HepG2 (cell line): ENCODE measurements around the gene EFS. TPM values are rescaled to one million over a fixed set of nuclear protein-coding genes. Genes with fewer than 3 reads are reported as not detected.

Experiments
- ATAC-seq: fragments of 200-7000 bp; cut with Tn5 transposase; 3 replicates; pipeline ENCODE4 v1.9.1; 2020; ENCODE audit warnings: mild to moderate bottlenecking, moderate library complexity
- BruUV-seq: library from RNA; stranded (reverse); fragments of 400-500 nt; replicated peaks from 2 replicates; lab custom pipeline; 2021; lab: Mats Ljungman, UMichigan
- CTCF ChIA-PET: fragments of 300-600 bp; formaldehyde crosslinking; extraction: SDS; loops from one replicate; lab custom pipeline; 2021; ENCODE audit warnings: low total read pairs, inconsistent platforms, low intra/inter-chr PET ratio; lab: Yijun Ruan, JAX
- POLR2A ChIA-PET: fragments of 350-600 bp; sonication (Branson Sonifier 250); formaldehyde crosslinking; loops from one replicate; lab custom pipeline; 2020; ENCODE audit warnings: antibody characterized with exemption, inconsistent platforms; lab: Yijun Ruan, JAX
- DNase-seq: peaks from one replicate; pipeline ENCODE4 v3.0.0-alpha.2; 2015; ENCODE audit warnings: low spot score
- FAIRE-seq: peaks from 3 replicates; lab custom pipeline; 2011; peaks lifted over from hg19 to GRCh38; lab: Jason Lieb, UNC
- H2AFZ ChIP-seq: one replicate; pipeline ENCODE4 v1.6.1; 2011; ENCODE audit warnings: low read length, inconsistent platforms
- H3K27ac ChIP-seq: fragments of 300-600 bp; 3 replicates; pipeline ENCODE4 v1.8.0; 2011; ENCODE audit warnings: mixed run types, mild to moderate bottlenecking, mixed read lengths, low read length, inconsistent platforms; ENCODE audit not compliant: insufficient read depth; ENCODE audit errors: extremely low read length
- H3K27me3 ChIP-seq, 2 experiments: fragments of 200-600 bp in 1 of 2; 2 replicates in 1 of 2; 3 replicates in 1 of 2; pipeline versions ENCODE4 v1.6.0 to v1.8.0; 2011; ENCODE audit warnings: low read length in 2 of 2, mild to moderate bottlenecking in 2 of 2, moderate library complexity in 2 of 2, inconsistent platforms in 1 of 2; ENCODE audit not compliant: insufficient read depth in 2 of 2, control insufficient read depth in 1 of 2
- H3K36me3 ChIP-seq, 2 experiments: fragments of 200-600 bp in 1 of 2; replicated peaks in 1 of 2; 2 replicates in 1 of 2; 3 replicates in 1 of 2; pipeline versions ENCODE4 v1.5.1 to v1.8.0; 2011; ENCODE audit warnings: low read length in 2 of 2, inconsistent platforms in 1 of 2; ENCODE audit not compliant: insufficient read depth in 2 of 2, control insufficient read depth in 1 of 2
- H3K4me1 ChIP-seq: 2 replicates; pipeline ENCODE4 v1.5.1; 2012; ENCODE audit warnings: low read length, inconsistent platforms; ENCODE audit not compliant: insufficient read depth
- H3K4me2 ChIP-seq: 2 replicates; pipeline ENCODE4 v1.6.0; 2011; ENCODE audit warnings: low read depth, low read length, inconsistent platforms
- H3K4me3 ChIP-seq, 3 experiments: fragments of 200-600 bp in 1 of 3; sonication (generic), shearing (Covaris generic) in 1 of 3; replicated peaks in 1 of 3; 2 replicates each; pipeline ENCODE4 v1.5.1; 2011 to 2016; ENCODE audit warnings: low read length in 3 of 3, inconsistent platforms in 2 of 3, low read depth in 2 of 3, mild to moderate bottlenecking in 2 of 3, control low read depth in 1 of 3, mixed read lengths in 1 of 3; ENCODE audit not compliant: insufficient read depth in 1 of 3
- H3K79me2 ChIP-seq: one replicate; pipeline ENCODE4 v1.6.1; 2011; ENCODE audit warnings: low read length, inconsistent platforms; ENCODE audit not compliant: insufficient read depth
- H3K9ac ChIP-seq: 2 replicates; pipeline ENCODE4 v1.6.0; 2011; ENCODE audit warnings: mild to moderate bottlenecking, low read depth, low read length, inconsistent platforms; ENCODE audit not compliant: insufficient read depth
- H3K9me3 ChIP-seq: 2 replicates; pipeline ENCODE4 v1.5.1; 2012; ENCODE audit warnings: mild to moderate bottlenecking, low read length
- H4K20me1 ChIP-seq: 2 replicates; pipeline ENCODE4 v1.6.0; 2011; ENCODE audit warnings: inconsistent platforms, mild to moderate bottlenecking, low read length, moderate library complexity; ENCODE audit not compliant: insufficient read depth
- ARID5B ChIP-seq: IDR thresholded peaks from 2 replicates; pipeline ENCODE4 v1.4.0; 2020; ENCODE audit warnings: mild to moderate bottlenecking, missing genetic modification reagents
- DZIP1 ChIP-seq: sonication (generic); formaldehyde crosslinking; IDR thresholded peaks from 2 replicates; pipeline ENCODE4 v1.5.0; 2020; ENCODE audit warnings: mild to moderate bottlenecking, missing genetic modification reagents
- FOXC1 ChIP-seq: sonication (generic); formaldehyde crosslinking; IDR thresholded peaks from 2 replicates; pipeline ENCODE4 v1.8.0; 2022; ENCODE audit warnings: mild to moderate bottlenecking, missing genetic modification reagents, borderline replicate concordance
- MXI1 ChIP-seq: IDR thresholded peaks from 3 replicates; pipeline ENCODE4 v1.6.1; 2012; ENCODE audit warnings: low read depth, low read length, inconsistent platforms, borderline replicate concordance
- POGZ ChIP-seq: sonication (generic); formaldehyde crosslinking; IDR thresholded peaks from 2 replicates; pipeline ENCODE4 v1.4.0; 2020; ENCODE audit warnings: mild to moderate bottlenecking, missing genetic modification reagents
- SIX4 ChIP-seq: sonication (generic); formaldehyde crosslinking; IDR thresholded peaks from 2 replicates; pipeline ENCODE4 v1.4.0; 2020; ENCODE audit warnings: missing genetic modification reagents
- SP1 ChIP-seq, 2 experiments: fragments of 450-650 bp in 1 of 2; sonication (generic) in 1 of 2; formaldehyde crosslinking in 1 of 2; IDR thresholded peaks; 2 replicates each; pipeline versions ENCODE4 v1.4.0 to v1.6.1; 2016 to 2020; ENCODE audit warnings: missing genetic modification reagents in 1 of 2
- THRA ChIP-seq: sonication (generic); formaldehyde crosslinking; IDR thresholded peaks from 2 replicates; pipeline ENCODE4 v1.4.0; 2020; ENCODE audit warnings: missing genetic modification reagents, borderline replicate concordance
- ZNF496 ChIP-seq: sonication (generic); formaldehyde crosslinking; IDR thresholded peaks from 2 replicates; pipeline ENCODE4 v1.8.1; 2023; ENCODE audit warnings: mild to moderate bottlenecking, moderate library complexity, missing genetic modification reagents; ENCODE audit not compliant: insufficient replicate concordance
- ZNF564 ChIP-seq: sonication (generic); formaldehyde crosslinking; IDR thresholded peaks from 2 replicates; pipeline ENCODE4 v1.8.1; 2023; ENCODE audit warnings: mild to moderate bottlenecking, missing genetic modification reagents
- ZNF615 ChIP-seq: sonication (generic); formaldehyde crosslinking; IDR thresholded peaks from 2 replicates; pipeline ENCODE4 v1.5.0; 2020; ENCODE audit warnings: mild to moderate bottlenecking, missing genetic modification reagents, borderline replicate concordance
- ZNF703 ChIP-seq: sonication (generic); formaldehyde crosslinking; IDR thresholded peaks from 2 replicates; pipeline ENCODE4 v1.5.1; 2020; ENCODE audit warnings: missing genetic modification reagents, mild to moderate bottlenecking, moderate library complexity, borderline replicate concordance
- ZNF768 ChIP-seq: sonication (generic); formaldehyde crosslinking; IDR thresholded peaks from 2 replicates; pipeline ENCODE4 v1.4.0; 2020; ENCODE audit warnings: missing genetic modification reagents
- ZNF891 ChIP-seq: sonication (generic); formaldehyde crosslinking; IDR thresholded peaks from 2 replicates; pipeline ENCODE4 v1.5.0; 2020; ENCODE audit warnings: mild to moderate bottlenecking, missing genetic modification reagents
- WGBS: methylation state at CpG from one replicate; pipeline ENCODE4 v1.1.6; 2017; ENCODE audit warnings: low lambda C conversion rate; 5-methylcytosine and 5-hydroxymethylcytosine counted together
- in situ Hi-C: cut with HindIII; loops from 2 replicates; pipeline ENCODE4 v1.10.0; 2017; ENCODE audit warnings: low pct_unique_long_range_greater_than_20kb; ENCODE audit not compliant: extremely low pct_ligation_motif_present
- intact Hi-C: fragments of 100-400 bp; cut with micrococcal nuclease; formaldehyde crosslinking; loops from one replicate; pipeline ENCODE4 v1.10.0; 2022; ENCODE audit not compliant: unreplicated experiment
- polyA plus RNA-seq, 8 experiments: library from polyadenylated mRNA; depleted of rRNA in 3 of 8; stranded (reverse) in 7 of 8; unstranded in 1 of 8; fragments of >200 nt; fragmentation: Illumina TruSeq in 4 of 8; extraction: Trizol in 4 of 8; gene quantifications; 2 replicates each; pipeline versions ENCODE4 v1.2.1 to v1.2.3, GENCODE V29; 2011 to 2016; ENCODE audit warnings: low read depth in 4 of 8, missing spikeins in 1 of 8, mixed read lengths in 1 of 8; ENCODE audit not compliant: insufficient read depth in 1 of 8
- total RNA-seq, 5 experiments: library from RNA; depleted of rRNA; stranded (reverse); fragments of >200 nt; fragmentation: Illumina TruSeq; extraction: Trizol; gene quantifications; 2 replicates each; pipeline ENCODE4 v1.2.3, GENCODE V29; 2016; ENCODE audit warnings: low read depth in 1 of 5

EFS gene
- total and polyA plus RNA-seq, 2 of the 13 experiments (the other 11 are each of a cell fraction or from before 2014, with no cell fraction given) = not detected

GRCh38 chr14:23319746-23320583 lies 45.0 kb downstream of the EFS start:
- Histone ChIP-seq H3K4me2 (peak overlapping the region; percentile 93), H3K27me3 (peaks cover 0 to 6% of the 10 kb centered on the region in 2 experiments; a peak in 2 of 5 replicates), H3K79me2 (peaks cover 23% of the 10 kb centered on the region), H3K36me3 (peaks cover 17 to 32% of the 10 kb centered on the region in 2 experiments), H3K9me3 (no peaks in the 10 kb centered on the region), H3K4me1 (peaks cover 36% of the 10 kb centered on the region), H3K4me3 (peak overlapping the region; percentile 22 to 70 (median 46)), H3K9ac (peak overlapping the region; percentile 76), H2AFZ (no peak overlapping the region), H3K27ac (peak overlapping the region; percentile 89), H4K20me1 (peaks cover 10% of the 10 kb centered on the region; the same call in 1 of the 2 replicates)
- TSS peak; percentile 93 for BruUV-seq
- in situ Hi-C loops (loop anchor here (5.0 to 25.0 kb wide), 2 partner anchors 237 to 817 kb away; partner anchors contain the start of genes EMC9, FITM1, PSME1 and PSME2), intact Hi-C loops (no loop called here)
- ChIA-PET CTCF (no interaction called here), POLR2A (interaction anchor here (0.8 to 13.2 kb wide), 36 partner anchors 10 to 988 kb away, joined by 3 to 1053 read pairs (median 13); partner anchors contain the start of genes ACIN1, AJUBA, AP1G2 and BCL2L2)
- ATAC-seq (no peak), FAIRE-seq (no peak), DNase-seq (no peak)
- WGBS = 98% methylated on average over 17 of the region's 17 CpGs
- TF ChIP-seq ZNF891 (0 out of 2 replicates have a peak, but pooled peaks have one; percentile 66), MXI1 (no peak), SIX4 (CRISPR knock-in tag) (no peak), ZNF564 (CRISPR knock-in tag) (0 out of 2 replicates have a peak, but pooled peaks have one; percentile 13), ZNF615 (CRISPR knock-in tag) (peak; percentile 88), ZNF496 (CRISPR knock-in tag) (no peak), POGZ (CRISPR knock-in tag) (no peak), ZNF703 (CRISPR knock-in tag) (0 out of 2 replicates have a peak, but pooled peaks have one; percentile 47), ARID5B (CRISPR knock-in tag) (no peak), ZNF768 (CRISPR knock-in tag) (no peak), FOXC1 (0 out of 2 replicates have a peak, but pooled peaks have one; percentile 10), THRA (CRISPR knock-in tag) (0 out of 2 replicates have a peak, but pooled peaks have one; percentile 6), SP1 (IDR thresholded peaks at IDR 0.05) (no peak), SP1 (CRISPR knock-in tag; IDR thresholded peaks at IDR 0.05) (0 out of 2 replicates have a peak, but pooled peaks have one; percentile 27), DZIP1 (CRISPR knock-in tag) (peak; percentile 84; the same call in 1 of the 2 replicates)
